ENCODE data around the gene TENM4. TPM values are rescaled to one million over a fixed set of nuclear protein-coding genes. Genes with fewer than 3 reads are reported as not detected.

TENM4 gene
- total RNA-seq, 1 donor from 2014 or later, result 5.1 TPM

DNA sequence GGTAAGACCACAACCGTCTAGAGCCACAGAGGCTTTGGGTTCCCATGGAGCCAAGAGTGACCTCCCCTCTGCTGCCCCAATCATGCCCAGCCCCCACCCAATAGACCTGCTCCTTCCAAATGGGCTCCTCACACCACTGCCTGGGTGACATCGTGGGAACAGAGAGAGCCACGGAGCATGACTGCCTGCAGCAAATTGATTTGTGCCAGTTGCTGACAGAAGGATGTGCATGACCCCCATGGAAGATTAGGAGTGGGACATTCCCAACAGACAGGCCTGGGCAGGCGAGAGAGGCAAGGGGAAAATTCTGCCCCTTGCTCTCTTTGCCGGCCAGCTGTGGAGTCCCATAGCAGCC is 88.5 kb downstream of the TENM4 start:
- no peaks in the 10 kb centered on the region for H3K9me3 ChIP-seq (ENCODE audit: low read depth)
- Mint-ChIP-seq H3K27ac (peak overlapping the region; percentile 22), H3K27me3 (ENCODE audit: insufficient read depth, low read depth) (no peaks in the 10 kb centered on the region), H3K36me3 (no peaks in the 10 kb centered on the region), H3K4me3 (no peak overlapping the region), H3K4me1 (peaks cover 15% of the 10 kb centered on the region), H3K9me3 (no peaks in the 10 kb centered on the region)
- no peak overlapping the region for H3K4me3 ChIP-seq
- no peak overlapping the region for H3K9ac ChIP-seq
- no peak for DNase-seq (ENCODE audit: low spot score)
- TF ChIP-seq EZH2 (IDR thresholded peaks at IDR 0.05) (no peak), EZH2phosphoT487 (IDR thresholded peaks at IDR 0.05) (no peak)
- TF ChIP-seq, protein P1, sequence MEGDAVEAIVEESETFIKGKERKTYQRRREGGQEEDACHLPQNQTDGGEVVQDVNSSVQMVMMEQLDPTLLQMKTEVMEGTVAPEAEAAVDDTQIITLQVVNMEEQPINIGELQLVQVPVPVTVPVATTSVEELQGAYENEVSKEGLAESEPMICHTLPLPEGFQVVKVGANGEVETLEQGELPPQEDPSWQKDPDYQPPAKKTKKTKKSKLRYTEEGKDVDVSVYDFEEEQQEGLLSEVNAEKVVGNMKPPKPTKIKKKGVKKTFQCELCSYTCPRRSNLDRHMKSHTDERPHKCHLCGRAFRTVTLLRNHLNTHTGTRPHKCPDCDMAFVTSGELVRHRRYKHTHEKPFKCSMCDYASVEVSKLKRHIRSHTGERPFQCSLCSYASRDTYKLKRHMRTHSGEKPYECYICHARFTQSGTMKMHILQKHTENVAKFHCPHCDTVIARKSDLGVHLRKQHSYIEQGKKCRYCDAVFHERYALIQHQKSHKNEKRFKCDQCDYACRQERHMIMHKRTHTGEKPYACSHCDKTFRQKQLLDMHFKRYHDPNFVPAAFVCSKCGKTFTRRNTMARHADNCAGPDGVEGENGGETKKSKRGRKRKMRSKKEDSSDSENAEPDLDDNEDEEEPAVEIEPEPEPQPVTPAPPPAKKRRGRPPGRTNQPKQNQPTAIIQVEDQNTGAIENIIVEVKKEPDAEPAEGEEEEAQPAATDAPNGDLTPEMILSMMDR (IDR thresholded peaks at IDR 0.05), result no peak
- H3K27ac ChIP-seq, result no peak overlapping the region
- H3F3A ChIP-seq (ENCODE audit: low read depth), result no peaks in the 10 kb centered on the region
- no peaks in the 10 kb centered on the region for H3K27me3 ChIP-seq
- no peaks in the 10 kb centered on the region for H4K20me1 ChIP-seq (ENCODE audit: low read depth)
- H3K4me1 ChIP-seq, result no peaks in the 10 kb centered on the region
- no peak overlapping the region for H2AFZ ChIP-seq (replicated peaks)
- H3K79me2 ChIP-seq (ENCODE audit: low read depth), result no peaks in the 10 kb centered on the region
- no peak overlapping the region for H3K4me2 ChIP-seq
- H3K36me3 ChIP-seq, result no peaks in the 10 kb centered on the region

DNA sequence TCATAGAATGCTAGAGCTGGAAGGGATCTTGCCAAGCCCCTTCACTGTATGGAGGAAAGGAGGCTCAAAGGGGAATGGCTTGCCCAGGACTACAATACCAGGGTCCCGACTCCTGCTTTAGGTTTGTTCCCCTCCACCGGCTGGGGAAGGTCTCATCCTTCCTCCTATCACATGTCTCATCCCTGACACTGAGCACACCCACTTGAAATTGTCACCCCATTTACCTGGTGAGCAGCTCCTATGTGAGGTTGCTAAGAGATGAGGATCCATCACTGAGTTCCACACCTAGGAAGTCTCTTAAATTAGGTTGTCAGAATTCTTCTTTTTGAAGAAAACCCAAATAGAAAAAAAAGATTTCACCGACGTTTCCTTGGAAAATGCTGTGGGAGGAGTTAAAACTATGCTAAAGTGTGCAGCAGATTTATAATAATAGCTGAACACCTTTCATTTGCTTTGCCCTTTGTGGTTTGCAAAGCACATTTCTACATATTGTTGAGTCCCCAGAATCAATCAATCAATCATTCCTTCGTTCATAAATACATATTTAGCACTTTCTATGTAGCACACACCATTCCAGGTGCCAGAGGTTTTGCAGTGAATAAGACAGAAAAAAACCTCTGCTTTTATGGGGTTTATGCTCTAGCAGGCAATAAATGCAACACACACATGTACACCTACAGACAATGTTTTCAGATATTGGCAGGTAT is 91.7 kb downstream of the TENM4 start:
- Histone ChIP-seq H3K79me2 (ENCODE audit: low read depth) (no peaks in the 10 kb centered on the region), H3K4me2 (no peak overlapping the region), H4K20me1 (ENCODE audit: low read depth) (no peaks in the 10 kb centered on the region), H3K4me1 (no peaks in the 10 kb centered on the region), H3K27ac (no peak overlapping the region), H3K4me3 (no peak overlapping the region), H3F3A (ENCODE audit: low read depth) (no peaks in the 10 kb centered on the region), H3K27me3 (no peaks in the 10 kb centered on the region), H3K9ac (no peak overlapping the region), H3K9me3 (ENCODE audit: low read depth) (no peaks in the 10 kb centered on the region), H3K36me3 (no peaks in the 10 kb centered on the region), H2AFZ (replicated peaks) (no peak overlapping the region)
- no peaks in the 10 kb centered on the region for H3K27me3 Mint-ChIP-seq (ENCODE audit: insufficient read depth, low read depth)
- H3K4me3 Mint-ChIP-seq, result no peak overlapping the region
- H3K9me3 Mint-ChIP-seq, result no peaks in the 10 kb centered on the region
- TF ChIP-seq EZH2phosphoT487 (IDR thresholded peaks at IDR 0.05) (no peak), EZH2 (IDR thresholded peaks at IDR 0.05) (no peak)
- TF ChIP-seq, protein P1 (IDR thresholded peaks at IDR 0.05), result no peak
- H3K36me3 Mint-ChIP-seq, result no peaks in the 10 kb centered on the region
- no peak for DNase-seq (ENCODE audit: low spot score)
- H3K27ac Mint-ChIP-seq, result no peak overlapping the region
- peaks cover 15% of the 10 kb centered on the region for H3K4me1 Mint-ChIP-seq

DNA sequence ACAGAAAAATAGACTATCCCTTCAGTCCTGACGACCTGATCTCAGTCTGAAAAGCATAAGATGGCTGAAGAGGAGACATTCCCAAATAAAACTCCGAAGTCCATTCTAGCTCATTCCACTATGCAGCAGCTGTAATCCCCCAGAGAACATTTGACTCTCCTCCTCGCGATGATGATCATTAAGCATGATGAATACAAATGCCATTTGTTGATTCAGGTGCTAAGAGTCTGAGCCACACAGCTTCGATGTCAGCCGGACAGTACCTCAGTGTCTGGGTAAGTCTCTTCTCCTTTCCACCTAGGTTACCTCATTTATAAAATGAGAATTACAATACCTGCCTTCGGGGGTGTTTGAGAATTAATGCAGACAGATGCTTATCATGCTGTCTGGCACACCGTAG is 94.8 kb downstream of the TENM4 start:
- Histone ChIP-seq H3K36me3 (no peaks in the 10 kb centered on the region), H2AFZ (replicated peaks) (no peak overlapping the region), H3K4me1 (no peaks in the 10 kb centered on the region), H3K4me2 (no peak overlapping the region), H3F3A (ENCODE audit: low read depth) (no peaks in the 10 kb centered on the region), H4K20me1 (ENCODE audit: low read depth) (no peaks in the 10 kb centered on the region), H3K4me3 (no peak overlapping the region), H3K9ac (no peak overlapping the region), H3K79me2 (ENCODE audit: low read depth) (no peaks in the 10 kb centered on the region), H3K27ac (no peak overlapping the region), H3K9me3 (ENCODE audit: low read depth) (no peaks in the 10 kb centered on the region), H3K27me3 (no peaks in the 10 kb centered on the region)
- H3K27ac Mint-ChIP-seq, result no peak overlapping the region
- TF ChIP-seq, protein P1 (IDR thresholded peaks at IDR 0.05), result no peak
- TF ChIP-seq EZH2phosphoT487 (IDR thresholded peaks at IDR 0.05) (no peak), EZH2 (IDR thresholded peaks at IDR 0.05) (no peak)
- peaks cover 9% of the 10 kb centered on the region for H3K4me1 Mint-ChIP-seq
- no peaks in the 10 kb centered on the region for H3K27me3 Mint-ChIP-seq (ENCODE audit: insufficient read depth, low read depth)
- H3K4me3 Mint-ChIP-seq, result no peak overlapping the region
- H3K36me3 Mint-ChIP-seq, result no peaks in the 10 kb centered on the region
- H3K9me3 Mint-ChIP-seq, result no peaks in the 10 kb centered on the region
- no peak for DNase-seq (ENCODE audit: low spot score)

Measured in neural progenitor cell (in vitro differentiated cells).